ENCODE data around the gene TENT5A. TPM values are rescaled to one million over a fixed set of nuclear protein-coding genes. Genes with fewer than 3 reads are reported as not detected.

The TENT5A gene
- total RNA-seq, 1 experiment from 2014 or later, result 2.5 TPM

DNA sequence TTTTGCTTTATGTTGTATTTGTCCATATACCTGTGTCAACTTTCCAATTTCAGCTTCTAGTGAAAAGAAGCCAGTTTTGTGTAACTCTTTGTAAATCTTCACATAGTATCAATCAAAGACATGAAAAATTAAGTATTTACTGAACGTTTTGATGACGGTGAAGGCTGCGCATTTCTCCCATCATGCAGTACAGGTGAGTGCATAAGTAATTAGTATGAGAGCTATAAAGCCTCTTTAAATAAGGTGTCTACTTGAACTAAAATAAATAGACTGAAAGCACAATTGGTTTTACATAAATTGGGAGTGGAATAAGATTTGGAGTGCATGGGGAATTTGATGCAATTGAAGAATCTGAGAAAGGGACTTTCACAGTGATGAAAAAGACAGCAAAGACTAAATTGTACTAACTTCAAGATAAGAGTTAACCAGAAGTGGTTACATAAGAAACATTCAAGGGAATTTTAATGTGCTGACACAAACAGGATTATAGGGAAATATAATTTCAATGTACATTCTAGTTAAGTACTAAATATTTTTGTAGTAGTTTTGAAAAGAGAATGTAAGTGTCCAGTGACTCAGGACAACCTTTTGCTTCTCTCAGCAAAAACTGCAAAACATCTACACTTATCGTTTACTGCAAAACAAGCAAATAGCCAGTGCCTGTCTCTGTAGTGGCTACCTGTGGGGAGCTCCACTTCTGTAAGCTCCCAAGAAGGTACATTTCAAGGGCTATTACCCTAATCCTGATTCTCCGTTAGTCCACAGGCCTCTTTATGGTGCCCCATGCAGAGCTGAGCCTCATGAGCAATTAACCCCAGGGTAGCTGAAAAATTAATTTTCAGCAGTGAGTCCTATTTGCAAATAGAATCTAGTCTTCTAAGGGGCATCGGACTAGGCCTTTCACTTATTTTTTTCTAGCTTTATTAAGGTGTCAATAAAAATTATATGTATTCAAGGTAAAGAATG is 13.0 kb downstream of the TENT5A start:
- H3K9me3 Mint-ChIP-seq (ENCODE audit: unreplicated experiment), result peaks cover 7% of the 10 kb centered on the region
- POLR2A ChIA-PET, result interaction anchor here (0.5 to 1.1 kb wide), 3 partner anchors 13 to 1861 kb away, joined by 3 to 4 read pairs (median 4); partner anchors contain the start of gene TENT5A
- no peak for TF ChIP-seq CTCF (IDR thresholded peaks at IDR 0.05; ENCODE audit: unreplicated experiment)
- BruUV-seq (replicated peaks), result no TSS peak
- CTCF ChIA-PET, result no interaction called here
- peaks cover 19% of the 10 kb centered on the region for H3K4me1 Mint-ChIP-seq (ENCODE audit: insufficient read depth, unreplicated experiment)
- no peak for DNase-seq (ENCODE audit: unreplicated experiment)
- H3K27me3 Mint-ChIP-seq (ENCODE audit: insufficient read depth, unreplicated experiment), result no peaks in the 10 kb centered on the region
- no peak overlapping the region for H3K4me3 Mint-ChIP-seq (ENCODE audit: unreplicated experiment)
- peaks cover 6% of the 10 kb centered on the region for H3K36me3 Mint-ChIP-seq (ENCODE audit: insufficient read depth, unreplicated experiment)
- intact Hi-C loops (cut with micrococcal nuclease), result no loop called here
- no peak overlapping the region for H3K27ac Mint-ChIP-seq (ENCODE audit: low read depth, unreplicated experiment)

DNA sequence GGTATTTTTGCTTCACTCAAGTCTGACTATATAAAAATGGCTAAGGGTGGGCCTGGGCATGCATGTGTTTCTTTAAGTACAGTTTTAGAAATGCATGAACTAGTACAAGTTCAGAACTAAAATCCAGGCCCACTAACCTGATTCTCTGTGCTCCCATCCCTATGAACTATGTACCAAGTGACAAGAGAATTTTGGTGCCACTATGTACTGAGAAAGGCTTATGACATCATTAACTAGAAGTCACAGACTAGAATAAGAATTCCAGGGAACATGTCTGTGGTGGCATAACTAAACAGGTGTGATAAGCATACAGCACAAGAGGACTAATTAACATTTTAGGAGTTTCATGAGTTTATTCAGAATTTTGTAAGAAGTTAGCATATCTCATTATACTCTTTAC is 16.1 kb downstream of the TENT5A start:
- ChIA-PET CTCF (no interaction called here), POLR2A (interaction anchor here (1.0 kb wide), 1 partner anchor 13 kb away, joined by 3 read pairs; no protein-coding TSS in a partner anchor)
- no peak for TF ChIP-seq CTCF (IDR thresholded peaks at IDR 0.05; ENCODE audit: unreplicated experiment)
- no peak for DNase-seq (ENCODE audit: unreplicated experiment)
- peaks cover 6% of the 10 kb centered on the region for H3K36me3 Mint-ChIP-seq (ENCODE audit: insufficient read depth, unreplicated experiment)
- H3K27me3 Mint-ChIP-seq (ENCODE audit: insufficient read depth, unreplicated experiment), result no peaks in the 10 kb centered on the region
- intact Hi-C loops (cut with micrococcal nuclease), result no loop called here
- BruUV-seq (replicated peaks), result no TSS peak
- peaks cover 20% of the 10 kb centered on the region for H3K4me1 Mint-ChIP-seq (ENCODE audit: insufficient read depth, unreplicated experiment)
- H3K9me3 Mint-ChIP-seq (ENCODE audit: unreplicated experiment), result peaks cover 7% of the 10 kb centered on the region
- H3K27ac Mint-ChIP-seq (ENCODE audit: low read depth, unreplicated experiment), result peak overlapping the region; percentile 23
- no peak overlapping the region for H3K4me3 Mint-ChIP-seq (ENCODE audit: unreplicated experiment)

DNA sequence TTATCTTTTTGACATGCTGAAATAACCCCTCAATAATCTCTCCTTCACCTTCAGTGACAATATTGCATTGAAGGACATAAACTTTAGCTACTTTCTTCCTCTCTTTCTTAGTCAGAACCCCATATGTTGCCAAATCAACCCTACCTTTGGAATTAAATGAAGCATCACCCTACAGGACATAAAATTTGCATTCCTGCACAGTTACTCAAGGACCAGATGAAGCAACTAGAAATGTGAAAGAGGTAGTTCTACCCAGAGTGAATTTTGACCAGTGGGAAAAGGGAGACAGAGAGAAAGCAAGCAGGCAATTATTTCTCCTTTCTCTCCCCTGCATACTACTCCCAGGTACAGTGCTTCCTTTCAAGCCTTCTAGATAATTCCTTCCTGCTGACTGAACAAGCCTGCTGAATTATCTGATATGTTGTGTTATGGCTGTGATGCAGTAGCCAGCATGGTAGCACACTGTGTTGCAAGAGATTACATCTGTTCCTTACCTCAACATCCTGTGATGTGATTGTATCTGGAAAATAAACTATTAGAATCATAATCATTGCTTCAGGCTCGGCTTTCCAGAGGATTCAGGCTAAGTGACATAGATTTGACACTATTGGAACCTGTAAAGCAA is 16.6 kb downstream of the TENT5A start:
- Mint-ChIP-seq H3K9me3 (ENCODE audit: unreplicated experiment) (peaks cover 7% of the 10 kb centered on the region), H3K36me3 (ENCODE audit: insufficient read depth, unreplicated experiment) (peaks cover 6% of the 10 kb centered on the region), H3K27me3 (ENCODE audit: insufficient read depth, unreplicated experiment) (no peaks in the 10 kb centered on the region), H3K4me1 (ENCODE audit: insufficient read depth, unreplicated experiment) (peaks cover 20% of the 10 kb centered on the region), H3K4me3 (ENCODE audit: unreplicated experiment) (no peak overlapping the region), H3K27ac (ENCODE audit: low read depth, unreplicated experiment) (peak overlapping the region; percentile 23)
- intact Hi-C loops (cut with micrococcal nuclease), result no loop called here
- BruUV-seq (replicated peaks), result no TSS peak
- peak; percentile 38 for DNase-seq (ENCODE audit: unreplicated experiment)
- POLR2A ChIA-PET, result interaction anchor here (0.6 to 1.0 kb wide), 4 partner anchors 13 to 1402 kb away, joined by 3 read pairs; partner anchors contain the start of gene TENT5A
- CTCF ChIA-PET, result interaction anchor here (1.2 to 1.4 kb wide), 2 partner anchors 16 to 305 kb away, joined by 4 to 6 read pairs; partner anchors contain the start of gene TENT5A
- TF ChIP-seq CTCF (IDR thresholded peaks at IDR 0.05; ENCODE audit: unreplicated experiment), result no peak
